GM21447 (cell line): ENCODE results near the gene KCNA10.
"Not testable (repeated sequence)": the region's sequence is repeated elsewhere in the genome, so short reads cannot be mapped to it uniquely, and the experiment has no call there.

Source experiments
- ATAC-seq: cut with Tn5 transposase; IDR thresholded peaks from one replicate; pipeline ENCODE4 v1.9.1; 2021; ENCODE audit not compliant: unreplicated experiment

KCNA10 gene

DNA sequence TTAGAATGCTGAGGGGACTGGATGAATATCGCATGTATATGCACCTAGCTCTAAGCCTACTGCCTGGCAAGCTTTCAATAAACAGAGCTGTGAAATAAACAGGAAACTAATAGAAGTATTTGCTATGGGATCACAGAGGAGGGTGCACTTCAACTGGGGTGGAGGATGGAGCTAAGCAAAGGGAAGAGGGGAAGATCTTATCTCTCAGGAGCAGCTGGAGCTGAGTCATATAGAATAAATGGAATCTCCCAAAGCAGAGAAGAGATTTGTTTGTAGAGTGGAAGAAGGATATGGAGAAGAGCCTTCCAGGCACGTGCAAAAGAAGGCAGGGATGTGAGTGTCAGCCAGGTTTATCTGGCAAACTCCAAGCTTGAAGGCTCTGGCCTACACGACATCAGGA, 17.0 kb upstream of the KCNA10 start:
- no peak for ATAC-seq

DNA sequence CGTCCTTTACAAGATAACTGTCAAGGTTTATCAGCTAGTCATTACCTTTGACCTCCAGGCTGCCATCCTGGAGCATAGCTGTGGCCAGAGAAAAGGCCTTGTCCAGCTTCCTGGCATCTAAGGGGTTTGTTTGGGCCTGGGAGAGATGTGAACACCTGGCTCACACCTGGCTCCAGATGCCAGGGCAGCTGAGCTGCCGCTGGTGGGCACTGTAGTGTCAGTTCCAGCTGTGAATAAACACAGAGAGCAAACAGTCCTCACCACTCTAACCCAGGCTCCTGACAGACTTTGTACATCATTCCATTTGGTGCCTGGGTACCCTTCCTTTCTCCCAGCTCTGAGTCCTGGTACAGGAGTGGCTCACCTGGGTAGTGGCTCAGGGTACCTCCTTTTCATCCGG, 14.3 kb upstream of the KCNA10 start:
- no peak for ATAC-seq

DNA sequence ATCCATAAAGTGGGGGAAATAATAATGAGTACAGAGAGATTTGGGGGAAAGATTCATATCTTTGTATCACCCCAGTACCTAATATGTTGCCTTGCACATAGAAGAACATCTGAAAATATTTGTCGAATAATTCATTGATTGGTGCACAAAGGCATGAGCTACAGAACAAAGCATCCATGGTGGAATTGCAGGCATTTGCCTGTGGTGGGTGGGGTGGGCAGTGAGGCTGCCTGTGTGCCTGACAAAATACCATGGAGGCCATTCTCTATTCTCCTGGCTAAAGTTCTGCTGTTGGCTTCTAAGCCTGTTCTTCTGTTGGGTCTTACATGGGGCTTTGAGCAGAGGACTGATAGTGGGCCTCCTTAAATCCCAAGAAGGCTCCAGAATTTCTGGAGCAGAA, 10.0 kb upstream of the KCNA10 start:
- no peak for ATAC-seq

DNA sequence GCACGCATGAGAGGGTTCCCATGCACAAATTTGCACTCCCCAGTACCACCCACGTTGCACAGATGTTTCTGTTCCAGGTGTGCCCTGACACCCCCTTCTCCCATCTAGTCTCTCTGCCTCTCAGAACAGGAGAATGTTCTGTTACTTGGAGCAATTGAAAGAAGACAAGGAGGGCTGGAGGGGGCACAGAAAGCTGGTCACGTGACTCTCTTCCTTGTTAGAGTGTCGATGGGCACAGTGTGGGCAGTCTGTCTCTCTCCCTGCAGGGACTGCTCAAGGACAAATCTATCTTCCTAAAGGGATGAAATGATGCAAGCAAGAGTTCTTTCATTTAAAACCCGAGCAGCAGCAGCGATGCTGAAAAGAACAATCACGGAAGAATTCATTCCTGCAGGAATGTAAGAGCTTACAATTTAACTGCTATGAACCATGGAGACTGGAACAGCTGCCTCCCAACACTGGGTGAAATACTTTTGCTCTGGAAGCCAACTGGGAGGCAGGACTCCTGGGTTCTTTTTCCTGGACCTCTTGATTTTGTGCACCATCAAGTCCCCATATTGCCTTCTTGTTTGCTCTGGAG, 7.3 kb upstream of the KCNA10 start:
- no peak for ATAC-seq

DNA sequence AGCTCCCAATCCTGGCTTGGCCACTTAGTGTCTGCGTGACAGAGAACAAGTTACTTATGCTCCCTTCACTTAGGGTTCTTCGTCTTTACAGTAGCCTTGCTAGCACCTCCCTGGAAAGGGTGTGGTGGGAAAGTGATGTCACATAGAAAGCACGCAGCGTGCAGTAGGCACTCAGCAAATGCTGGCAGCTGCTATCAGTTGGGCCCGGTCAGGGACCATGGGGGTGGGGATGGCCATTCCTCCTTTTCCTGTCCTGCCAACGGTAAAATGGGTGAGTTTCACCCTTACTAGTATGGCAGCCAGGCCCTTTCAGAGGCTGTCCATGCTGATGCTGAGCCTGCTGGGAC, 6.2 kb upstream of the KCNA10 start:
- no peak for ATAC-seq

DNA sequence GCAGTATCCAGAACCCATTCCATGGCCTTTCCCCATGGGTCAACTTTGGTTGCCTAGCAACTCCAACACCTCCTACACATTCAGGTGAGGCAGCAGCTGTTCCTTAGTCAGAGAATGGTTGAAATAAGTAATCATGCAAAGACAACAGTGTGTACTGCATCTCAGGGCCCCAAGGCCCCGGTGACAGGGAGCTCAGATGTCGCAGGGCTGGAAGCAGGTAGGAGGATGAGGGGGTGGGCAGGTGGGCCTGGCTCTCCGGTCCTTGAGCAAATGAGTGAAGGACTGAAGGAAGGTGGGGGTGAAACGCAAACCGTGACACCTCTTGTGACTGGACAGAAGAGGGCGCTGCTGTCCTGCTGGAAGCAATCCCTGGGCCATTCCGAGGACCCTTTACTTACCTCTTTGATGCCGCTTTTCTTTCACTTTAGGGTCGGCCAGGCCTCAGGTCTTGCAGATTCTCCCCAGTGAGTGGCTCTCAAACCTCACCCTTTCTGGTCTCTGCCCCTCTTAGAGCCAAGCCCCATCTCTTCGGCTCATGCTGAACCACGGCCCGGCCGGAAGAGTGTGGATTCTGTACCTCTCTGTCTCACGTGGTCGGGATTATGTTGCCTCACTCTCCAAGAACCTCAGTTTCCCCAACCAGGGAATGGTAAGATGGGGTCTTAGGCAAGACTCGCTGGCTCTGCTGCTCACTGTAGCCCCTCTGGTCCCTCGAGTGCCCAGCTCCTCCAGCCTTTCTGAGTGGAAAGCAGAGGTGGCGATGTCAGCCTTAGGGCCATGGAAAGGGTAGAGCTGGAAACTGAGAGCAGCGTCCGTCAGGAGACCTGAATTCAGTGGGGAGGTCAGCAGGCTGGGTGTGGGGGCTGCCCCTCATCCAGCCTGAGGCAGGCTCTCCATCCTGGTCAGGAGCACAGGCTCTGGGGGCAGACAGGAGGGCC, 5.6 kb upstream of the KCNA10 start:
- no peak for ATAC-seq

DNA sequence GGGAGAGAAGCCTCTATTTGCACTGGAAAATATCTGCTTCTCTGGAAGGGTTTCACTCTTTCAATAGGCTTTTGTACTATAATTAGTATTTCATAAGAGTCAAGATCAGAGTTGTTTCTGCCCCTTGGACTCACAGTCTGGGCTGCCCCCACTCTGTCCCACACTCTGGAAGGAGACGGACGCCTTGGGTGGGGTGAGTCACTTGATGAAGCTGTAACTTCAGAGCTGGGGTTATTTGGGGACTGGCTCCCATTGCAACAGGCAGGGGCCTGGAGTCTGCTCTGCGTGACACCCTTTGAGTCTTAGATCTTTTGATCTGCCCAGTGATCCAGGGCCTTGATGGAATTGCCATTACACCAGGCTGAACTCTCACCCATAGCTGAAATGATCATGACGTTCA, 4.0 kb upstream of the KCNA10 start:
- no peak for ATAC-seq

DNA sequence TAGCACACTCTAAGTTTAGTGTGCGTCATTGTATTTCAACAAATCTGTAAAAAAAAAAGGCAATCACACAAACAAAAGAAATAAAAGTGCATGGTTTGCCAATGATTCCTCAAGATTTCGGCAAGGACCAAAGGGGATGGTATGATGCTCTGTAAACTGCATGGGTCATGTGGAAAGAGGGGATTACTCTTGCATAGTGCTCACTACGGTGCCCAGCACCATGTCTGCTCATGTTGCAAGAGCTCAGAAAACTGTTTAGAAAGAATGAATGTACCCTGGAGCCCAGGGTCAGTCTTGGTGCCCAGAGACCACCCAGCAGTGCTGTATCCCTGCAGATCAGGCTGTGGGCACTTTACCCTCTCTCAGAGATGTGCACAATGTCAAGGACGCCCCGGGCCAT, 3.6 kb upstream of the KCNA10 start:
- ATAC-seq = no peak

DNA sequence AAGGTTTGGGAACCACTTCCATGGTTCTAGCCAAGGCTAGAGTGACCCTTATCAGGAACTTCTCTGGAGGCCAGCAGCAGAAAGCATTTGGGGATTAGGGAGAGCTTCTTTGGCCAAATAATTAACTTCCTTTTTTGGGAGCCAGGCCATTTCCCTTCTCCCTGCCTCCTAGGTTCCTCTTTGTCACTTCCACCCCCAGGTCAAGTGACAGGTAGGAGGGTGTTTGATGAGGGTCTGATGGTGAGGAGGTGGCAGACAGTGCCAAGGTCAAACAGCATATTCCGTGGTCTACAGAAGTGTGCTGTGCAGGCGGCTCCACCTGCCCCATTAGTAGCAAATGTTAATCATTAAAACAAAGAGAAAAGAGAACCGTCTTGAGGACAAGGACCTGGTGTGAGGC, 1.9 kb upstream of the KCNA10 start:
- ATAC-seq = no peak

DNA sequence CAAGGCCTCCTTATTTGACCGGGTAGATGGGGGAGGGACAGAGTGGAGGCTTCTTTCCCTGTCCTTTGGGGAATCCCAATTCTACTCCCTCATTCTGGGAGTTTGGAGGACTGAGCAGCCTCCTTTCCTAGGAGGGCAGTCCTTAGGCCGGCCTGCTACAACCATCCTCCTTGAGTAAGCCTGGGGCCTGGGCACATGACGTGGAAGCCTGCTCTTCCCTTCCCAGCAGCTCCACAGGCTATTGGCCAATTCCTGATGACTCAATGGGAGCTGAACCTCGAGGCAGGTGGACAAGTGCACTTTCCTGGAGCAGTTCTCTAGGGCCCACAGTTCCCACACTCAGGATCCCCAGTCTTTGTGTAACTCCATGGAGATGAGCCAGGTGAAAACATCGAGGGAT, 3.1 kb downstream of the KCNA10 start:
- no peak for ATAC-seq

DNA sequence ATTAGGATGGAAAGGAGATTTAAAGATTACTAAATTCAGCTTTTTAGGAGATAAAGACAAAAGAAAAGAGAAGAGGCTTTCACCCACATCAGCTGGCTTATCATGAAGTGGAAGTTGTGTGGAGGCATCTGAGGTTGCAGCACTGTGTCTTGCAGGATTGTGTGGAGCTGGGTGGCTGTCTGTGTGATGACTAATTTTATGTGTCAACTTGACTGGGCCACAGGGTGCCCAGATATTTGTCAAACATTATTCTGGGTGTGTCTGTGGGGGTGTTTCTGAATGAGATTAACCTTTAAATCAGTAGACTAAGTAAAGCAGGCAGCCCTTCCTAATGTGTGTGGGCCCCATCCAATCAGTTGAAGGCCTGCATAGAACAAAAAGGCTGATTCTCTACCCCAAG, 3.9 kb downstream of the KCNA10 start:
- no peak for ATAC-seq

DNA sequence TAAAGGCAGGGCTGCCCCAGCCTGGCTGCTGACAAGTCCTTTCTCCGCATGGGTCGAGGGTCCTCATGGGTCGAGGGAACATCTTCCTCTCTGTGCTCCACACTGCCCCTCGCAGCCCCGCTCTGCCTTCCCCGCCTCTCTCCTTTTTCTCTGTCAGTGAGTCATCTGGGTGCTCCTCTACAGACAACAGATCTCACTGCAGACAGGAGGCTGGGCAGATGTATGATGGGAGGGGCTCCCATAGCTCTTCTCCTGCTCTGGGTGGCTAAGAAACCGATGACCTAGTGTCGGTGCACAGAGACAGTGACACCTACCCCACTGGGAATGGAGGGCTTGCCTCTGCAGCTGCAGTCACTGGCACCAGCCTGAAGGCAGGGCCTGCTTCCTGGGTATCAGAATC, 5.5 kb downstream of the KCNA10 start:
- ATAC-seq = no peak

DNA sequence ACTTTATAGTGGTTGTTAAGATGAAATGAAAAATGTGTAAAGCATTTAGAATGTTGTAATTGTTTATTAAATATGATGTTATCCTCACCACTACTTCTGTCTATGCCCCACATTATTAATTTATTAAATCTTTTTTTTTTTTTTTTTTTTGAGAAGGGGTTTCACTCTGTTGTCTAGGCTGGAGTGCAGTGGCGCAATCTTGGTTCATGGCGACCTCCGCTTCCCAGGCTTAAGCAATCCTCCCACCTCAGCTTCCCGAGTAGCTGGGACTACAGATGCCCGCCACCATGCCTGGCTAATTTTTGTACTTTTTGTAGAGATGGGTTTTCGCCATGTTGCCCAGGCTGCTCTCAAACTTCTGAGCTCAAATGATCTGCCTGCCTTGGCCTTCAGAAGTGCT, 7.5 kb downstream of the KCNA10 start:
- no peak for ATAC-seq

DNA sequence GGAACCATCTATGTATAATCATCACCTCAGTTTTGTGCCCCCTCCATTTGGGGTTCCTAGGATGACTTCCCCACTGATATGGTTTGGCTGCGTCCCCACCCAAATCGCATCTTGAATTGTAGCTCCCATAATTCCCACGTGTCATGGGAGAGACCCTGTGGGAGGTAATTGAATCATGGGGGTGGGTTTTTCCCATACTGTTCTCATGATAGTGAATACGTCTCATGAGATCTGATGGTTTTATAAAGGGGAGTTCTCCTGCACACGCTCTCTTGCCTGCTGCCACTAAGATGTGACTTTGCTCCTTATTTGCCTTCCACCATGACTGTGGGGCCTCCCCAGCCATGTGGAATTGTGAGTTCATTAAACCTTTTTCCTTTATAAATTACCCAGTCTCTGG, 8.1 kb downstream of the KCNA10 start:
- ATAC-seq = not testable (repeated sequence)

DNA sequence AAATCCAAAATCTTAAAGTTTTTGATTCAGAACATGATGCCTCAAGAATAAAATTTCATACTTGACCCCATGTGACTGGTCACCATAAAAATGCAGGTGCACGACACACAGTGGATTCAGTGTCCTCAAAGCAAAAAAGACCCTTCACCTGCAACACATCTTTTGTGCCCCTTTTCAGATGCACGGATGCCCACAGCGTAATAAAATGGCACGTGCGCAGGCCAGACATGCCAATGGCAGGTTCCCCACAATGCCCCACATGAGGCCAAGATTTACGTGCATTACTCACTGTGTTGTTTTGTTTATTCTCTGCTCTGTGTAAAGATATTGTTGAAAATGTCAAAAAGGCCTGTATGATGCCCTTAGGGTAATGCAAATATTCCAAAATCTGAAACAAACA, 9.3 kb downstream of the KCNA10 start:
- ATAC-seq = no peak

DNA sequence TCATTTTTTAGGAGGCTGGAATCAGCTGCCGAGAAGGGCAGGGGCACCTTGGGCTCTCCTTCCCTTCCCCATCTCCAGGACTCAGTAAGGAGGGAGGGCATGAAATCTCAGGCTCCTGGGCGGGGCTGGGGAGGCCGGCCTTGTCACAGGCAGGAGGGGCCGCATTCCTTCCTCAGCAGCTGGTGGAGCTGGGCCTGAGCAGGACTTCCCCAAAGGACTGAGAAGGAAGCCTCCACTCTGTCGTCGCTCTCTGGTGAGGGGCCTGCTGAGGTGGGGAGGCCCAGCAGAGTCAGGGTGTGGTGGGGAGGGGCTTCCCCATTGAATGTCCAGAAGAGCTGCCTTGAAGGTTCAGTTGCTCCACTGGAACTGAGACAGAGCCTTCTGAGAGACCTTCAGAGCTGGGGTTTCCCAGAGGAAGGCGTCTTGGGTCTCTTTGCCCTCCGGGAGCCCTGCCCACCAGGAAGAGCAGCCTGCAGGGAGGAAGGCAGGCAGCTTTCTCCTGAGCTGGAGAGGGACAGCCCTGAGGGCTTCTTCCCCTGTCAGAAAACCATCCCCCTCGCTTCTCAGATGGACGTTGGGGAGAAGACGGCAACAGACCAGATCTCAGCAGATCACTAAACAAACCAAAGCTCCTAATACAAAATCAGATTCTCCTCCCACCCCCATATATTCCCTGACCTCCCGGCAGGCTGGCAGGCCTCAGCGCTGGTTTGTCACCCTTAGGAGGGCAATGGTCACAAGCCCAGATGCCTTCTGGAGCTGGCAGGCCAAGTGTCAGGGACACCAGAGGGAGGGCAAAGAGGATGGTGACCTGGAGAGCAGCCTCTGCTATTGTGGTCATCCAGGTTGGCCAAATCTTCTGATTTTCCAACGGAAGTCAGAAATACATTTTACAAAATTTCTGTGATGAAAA, 10.7 kb downstream of the KCNA10 start:
- ATAC-seq = no peak

DNA sequence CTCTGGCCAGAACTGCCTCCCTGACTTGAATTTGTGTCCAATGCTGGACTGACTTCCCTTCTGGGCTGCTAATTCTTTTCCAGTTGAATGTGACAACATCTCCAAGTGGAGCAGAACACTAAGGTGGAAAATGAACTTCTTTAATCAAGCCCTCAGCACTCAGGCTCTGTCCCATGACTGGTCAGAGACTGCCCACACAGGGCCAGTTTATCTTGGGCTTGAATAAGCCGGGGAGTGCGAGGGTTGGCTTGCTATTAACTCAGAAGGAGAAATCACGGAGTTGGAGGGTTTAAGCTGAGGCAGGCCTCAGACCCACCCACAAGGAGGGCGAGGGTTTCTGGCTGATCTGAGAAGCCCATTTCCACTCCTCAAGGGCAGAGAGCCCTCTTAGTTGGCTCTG, 12.4 kb downstream of the KCNA10 start:
- no peak for ATAC-seq

DNA sequence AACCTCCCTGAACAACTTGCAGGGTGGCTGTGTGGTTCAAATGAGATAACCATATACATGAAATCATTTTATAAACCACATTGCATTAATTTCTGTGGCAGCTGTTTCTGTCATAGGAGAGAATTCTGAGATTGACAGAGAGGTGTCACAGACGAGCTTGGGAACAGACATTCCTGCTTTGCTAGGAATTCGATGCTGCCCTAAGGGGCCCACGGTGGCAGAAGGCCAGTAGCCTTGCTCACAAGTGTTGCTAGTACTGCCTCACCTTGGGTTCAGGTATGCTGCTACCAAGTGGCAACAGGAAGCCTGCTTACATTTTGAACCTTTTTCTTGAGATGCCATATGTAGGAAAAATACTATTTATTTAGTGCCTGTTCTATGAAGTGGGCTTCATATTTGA, 13.4 kb downstream of the KCNA10 start:
- ATAC-seq = no peak

DNA sequence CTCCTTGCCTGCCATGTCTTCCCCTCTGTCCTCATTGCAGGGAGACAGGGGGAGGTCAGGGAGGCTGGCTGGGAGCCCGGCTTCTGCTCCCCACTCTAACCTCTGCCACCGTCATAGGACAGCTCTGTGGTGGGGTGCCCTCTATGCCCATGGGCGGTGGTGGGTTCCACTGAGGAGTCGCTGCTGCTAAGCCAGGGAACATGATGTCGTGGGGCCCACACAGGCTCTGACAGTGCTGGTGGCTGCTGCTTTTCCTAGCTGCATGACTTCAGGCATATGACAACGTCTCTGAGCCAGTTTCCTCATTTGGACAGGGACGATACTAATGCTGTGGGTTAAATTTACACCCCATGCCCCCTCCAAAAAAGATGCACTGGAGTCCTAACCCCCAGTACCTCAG, 14.7 kb downstream of the KCNA10 start:
- ATAC-seq = no peak

DNA sequence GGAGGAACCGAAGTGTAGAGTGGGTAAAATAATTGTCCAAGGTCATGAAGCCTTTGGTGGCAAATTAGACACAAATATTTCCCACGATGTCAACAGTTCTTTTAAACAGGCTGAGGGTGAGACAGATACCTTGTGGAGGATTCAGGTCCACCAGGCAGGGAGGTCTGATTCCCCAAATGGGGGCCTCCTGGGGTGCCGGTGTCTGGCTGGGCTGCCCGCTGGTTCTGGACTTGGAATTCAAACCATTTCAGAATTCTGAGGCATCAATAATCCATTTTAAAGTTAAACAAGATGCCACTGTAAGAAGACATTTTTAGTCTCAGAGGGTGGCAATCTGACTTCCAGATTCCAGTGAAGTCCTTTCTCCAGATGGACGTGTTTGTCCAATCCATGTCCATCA, 15.5 kb downstream of the KCNA10 start:
- no peak for ATAC-seq

DNA sequence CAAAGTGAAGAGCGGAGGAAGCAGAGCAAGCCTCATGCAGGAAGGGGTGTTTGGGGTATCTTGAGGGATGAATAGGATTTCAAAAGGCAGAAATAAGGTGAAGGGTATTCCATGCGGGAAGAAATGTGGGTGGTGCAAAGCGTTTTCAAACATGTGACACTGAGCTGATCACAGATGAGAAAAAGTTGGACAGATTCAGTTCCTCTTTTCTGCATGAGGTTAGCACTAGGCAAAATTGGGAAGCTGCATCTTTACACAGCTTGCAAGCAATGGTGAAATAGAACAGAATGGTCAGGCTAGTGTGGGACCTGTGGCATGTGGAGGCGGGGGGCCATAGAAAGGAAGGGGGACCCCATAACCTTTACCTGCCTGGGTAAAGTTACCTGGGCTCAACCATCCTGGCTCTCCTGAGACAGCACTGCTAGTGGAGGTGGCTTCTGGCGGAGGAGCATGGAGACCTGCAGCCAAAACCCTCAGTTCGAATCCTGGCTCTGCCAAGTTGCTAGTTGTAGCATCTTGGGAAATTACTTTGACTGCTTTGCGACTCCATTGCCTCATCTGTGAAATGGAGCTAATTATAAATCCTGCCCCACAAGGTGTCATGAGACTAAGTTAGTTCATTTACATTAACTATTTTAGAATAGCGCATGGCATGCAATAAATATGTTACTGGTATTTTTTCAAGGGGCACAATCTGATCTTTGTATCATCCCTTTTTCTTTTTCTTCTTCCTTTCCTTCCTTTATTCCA, 16.4 kb downstream of the KCNA10 start:
- no peak for ATAC-seq
